COR-L47 (cell line): ENCODE results near the gene VDR.

Experiments
- DNase-seq: peaks from one replicate; lab custom pipeline; 2025; lab: John Stamatoyannopoulos, UW

The VDR gene

DNA sequence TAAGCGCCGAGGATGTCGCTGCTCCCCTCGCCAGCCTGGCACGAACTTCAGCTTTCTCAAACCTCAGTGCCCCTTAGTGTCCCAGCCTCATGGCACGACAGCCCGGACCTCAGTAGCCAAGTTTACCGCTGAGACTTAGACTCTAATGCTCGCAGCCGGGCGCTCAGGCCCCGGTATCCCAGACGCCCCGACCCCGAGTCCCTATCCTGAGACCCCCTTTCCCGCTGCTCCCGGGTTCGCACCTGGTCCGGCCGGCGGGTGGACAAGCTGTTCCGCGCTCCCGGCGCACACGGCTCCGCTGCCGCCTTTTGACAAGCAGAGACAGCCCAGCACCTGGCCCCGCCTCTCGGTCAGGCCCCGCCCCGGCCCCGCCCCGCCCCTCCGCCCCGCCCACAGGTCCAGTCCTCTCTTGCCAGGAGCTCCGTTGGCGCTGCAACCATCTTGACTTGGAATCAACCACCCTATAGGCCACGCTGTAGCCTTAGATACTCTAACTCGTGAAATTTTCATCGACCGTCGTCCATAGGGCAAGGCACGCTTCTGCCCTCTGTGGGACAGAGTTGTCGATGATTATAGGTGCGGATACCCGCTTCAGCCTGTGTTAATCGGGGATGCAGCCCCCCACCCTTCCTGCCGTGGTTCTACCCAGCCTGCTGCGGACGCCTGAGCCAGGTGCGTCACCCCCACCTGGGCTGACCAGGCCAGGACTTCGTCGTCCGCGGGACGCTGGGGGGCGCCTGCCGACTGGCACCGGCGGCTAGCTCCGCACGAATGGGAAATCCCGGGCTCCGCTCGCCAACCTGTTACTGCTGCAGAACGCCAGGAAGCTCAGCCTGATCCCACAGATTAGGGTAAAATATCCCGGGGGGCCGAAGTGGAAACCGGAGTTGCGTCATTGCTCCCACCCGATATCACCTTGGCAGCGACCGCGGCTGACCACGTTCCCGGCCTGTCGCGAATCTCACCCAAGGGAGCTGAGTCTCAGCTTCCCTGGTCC is at the start of gene VDR:
TSS of gene VDR (minus strand) at position 282 of the 997 bp plus-strand sequence. CDS start 25,881 bp downstream, outside the sequence.
- DNase-seq, result peak; percentile 75

DNA sequence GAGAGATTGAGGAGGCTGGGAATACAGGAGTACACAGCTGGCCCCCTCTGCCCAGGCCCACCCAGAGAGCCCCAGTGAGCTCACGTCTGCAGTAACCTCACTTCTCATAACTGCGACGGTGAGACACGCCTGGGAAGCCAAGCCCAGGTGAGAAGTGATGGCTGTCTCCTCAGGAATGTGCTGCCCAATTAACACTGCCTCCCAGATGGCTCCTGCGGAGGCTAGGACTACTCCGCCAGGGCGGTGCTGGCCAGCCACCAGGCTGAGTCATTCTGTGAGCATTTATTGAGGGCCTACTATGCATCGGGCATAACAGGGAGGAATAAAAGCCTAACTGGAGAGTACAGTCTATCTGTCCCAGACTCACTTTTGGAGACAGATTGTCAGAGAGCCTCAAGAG is 49.3 kb upstream of the VDR start:
- no peak for DNase-seq

DNA sequence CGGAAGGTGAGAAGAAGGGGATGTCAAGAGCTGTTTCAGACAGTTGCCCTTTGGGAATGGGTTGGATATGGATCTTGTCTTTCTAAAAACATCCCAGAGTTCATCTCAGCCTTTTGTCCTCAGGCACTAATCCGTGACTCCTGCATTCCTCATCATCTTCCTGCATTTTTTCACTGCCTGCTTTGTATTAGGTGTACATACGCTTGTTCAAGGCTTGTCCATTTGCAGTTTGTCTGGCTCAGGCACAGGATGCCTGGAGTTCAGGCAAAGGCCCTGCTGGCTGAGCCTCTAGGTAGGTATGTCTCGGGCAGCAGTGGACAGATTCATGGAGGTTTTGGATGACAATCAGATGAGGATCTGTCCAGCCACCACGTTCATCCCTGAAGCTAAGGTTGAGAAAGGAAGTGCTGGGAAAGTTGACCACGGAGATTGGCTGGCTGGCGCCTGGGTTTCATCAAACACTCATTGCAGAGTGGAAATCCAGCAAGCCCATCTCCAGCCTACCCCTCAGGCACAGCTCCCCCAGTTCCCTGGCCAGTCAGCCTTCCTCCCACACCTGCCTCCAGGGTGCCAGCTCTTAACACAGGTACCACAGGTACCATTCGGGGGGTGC is 46.2 kb upstream of the VDR start:
- DNase-seq, result no peak

DNA sequence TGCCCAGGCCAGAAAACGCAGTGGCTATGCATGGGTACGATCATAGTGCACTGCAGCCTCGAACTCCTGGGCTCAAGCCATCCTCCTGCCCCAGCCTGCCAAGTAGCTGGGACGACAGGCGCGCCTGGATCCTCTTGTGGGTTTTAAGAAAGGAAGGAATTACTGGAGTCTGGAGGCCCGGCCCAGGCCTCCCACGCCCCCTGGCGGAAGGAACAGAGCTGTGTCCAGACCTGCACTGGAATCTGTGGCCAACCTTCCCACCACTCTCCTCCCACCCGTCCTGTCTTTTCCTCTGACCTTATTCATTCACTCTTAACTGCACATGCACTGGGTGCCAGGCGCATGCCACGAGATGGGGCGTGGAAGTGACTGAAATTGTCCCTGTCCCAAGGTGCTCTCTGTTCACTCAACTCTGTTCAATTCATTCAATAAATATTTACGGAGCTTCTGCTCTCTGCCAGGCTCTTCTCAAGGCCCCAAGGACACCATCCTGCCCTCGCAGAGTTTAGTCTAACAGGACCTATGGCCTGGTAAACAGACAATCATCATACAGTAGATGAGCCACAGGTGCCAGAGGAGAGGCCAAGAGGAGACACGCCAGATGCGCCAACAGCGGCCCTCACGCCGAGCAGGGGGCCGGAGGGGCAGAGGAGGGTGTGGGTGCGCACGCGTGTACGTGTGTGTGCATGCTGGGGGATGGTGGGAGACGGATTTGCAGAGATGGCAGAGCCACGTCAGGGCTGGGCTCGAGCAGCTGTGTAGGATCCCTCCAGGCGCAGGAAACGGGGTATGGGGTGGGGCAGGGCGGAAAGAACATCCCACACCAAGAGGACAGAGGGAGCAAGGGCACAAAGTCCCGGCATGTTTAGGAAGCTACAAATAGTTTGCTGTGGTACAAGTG is 44.9 kb upstream of the VDR start:
- peak; percentile 27 for DNase-seq

DNA sequence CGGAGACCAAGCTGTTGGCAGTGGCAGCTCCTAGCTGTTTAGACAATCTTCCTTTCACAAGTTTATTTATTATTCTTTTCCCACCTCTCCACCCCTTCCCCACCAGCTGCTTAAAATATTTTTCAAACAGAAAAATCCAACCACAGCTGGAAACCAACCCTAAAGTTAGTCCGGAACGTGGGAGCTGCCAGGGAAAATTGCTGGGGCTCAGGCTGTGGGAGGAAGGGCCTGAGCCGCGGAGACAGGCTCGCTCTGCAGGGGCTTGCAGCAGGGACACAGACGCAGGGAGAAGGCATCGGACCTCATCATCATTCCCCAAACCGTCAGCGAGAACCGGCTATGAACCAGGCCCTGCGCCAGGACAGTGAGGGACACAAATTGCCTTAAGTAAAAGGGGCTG is 42.5 kb upstream of the VDR start:
- DNase-seq, result no peak

DNA sequence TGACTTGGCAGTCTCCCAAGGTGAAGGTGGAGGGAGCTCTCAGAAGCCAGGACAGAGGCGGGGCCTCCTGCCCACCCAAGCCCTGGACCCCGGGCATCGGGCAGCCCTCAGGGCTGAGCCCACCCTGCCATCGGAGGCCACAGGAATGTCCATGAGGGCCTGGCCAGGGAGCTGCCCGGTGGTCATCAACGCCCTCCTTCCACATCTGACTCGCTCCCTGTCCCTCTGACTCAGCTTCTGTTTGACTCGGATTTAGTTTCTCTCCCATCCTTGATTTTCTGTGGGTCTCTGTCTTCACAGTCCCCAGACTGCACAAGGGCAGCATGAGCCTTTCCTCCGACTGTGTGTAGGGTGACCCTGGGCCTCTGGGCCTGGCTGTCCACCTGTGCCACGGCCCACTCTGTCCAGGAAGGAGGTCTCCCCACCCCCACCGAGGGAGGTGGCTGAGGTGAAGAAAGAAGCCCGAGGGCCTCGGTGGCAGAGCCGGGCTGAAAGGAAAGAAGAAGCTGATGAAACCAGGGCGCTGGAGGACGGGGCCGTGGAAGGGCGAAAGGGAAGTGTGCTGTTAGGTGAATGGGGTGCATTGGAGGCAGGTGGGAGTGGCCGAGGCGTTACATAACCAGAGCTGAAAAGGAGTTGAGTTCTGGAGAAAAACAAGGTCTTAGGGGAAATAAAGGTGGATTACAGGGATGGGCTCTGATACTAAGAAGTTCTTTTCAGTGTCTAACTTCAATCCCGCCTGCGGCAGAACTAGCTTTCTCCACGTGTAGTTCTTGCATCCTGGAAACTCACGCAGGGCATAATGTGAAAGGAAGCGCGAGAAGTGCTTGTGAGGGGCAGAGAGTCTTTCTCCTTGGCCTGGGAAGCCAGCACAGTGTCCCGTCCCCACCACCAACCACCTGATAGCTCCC is 41.9 kb upstream of the VDR start:
- DNase-seq, result no peak

DNA sequence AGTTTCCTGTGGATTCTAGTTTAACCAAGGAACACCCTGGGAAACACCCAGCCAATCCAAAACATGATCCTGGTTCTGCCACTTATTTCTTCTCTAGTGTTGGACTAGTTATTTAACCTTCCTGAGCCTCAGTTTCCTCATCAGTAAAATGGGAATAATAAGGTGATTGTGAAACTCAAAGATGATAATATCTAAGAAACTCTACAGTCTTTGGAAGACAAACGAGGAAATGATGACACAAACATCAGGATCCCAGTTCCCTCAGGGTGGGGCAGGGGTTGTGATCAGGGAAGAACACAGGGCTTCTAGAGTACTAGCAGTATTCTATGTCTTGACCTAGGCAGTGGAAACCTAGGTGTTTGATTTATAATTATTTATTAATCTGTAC is 40.5 kb upstream of the VDR start:
- no peak for DNase-seq

DNA sequence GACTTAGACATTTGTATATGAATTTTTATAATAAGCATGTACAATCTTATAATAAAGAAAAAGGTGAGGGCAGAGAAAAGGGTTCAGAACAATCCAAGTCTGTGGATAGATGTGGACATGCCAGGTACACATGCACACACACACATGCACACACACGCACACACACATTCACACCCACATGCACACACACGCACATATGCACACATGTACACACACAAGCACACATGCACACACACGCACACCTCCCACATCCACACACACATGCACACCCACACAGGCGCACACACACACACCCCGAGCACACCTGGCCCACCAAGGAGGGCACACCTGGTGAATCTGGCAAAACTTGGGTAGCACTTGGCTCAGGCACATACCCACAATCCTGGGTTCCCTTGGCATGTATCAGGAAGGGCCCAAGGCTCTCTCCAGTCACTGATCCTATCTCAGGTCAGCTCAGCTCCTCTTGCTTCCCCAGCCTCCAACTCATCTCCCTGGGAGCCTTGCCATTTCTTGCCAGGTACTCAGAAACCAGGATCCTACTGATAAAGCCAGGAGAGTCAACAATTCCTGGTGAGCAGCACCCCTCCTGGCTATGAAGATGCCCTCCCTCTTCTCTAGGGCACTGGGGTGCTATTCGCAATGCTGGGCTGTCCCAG is 40.0 kb upstream of the VDR start:
- DNase-seq, result no peak

DNA sequence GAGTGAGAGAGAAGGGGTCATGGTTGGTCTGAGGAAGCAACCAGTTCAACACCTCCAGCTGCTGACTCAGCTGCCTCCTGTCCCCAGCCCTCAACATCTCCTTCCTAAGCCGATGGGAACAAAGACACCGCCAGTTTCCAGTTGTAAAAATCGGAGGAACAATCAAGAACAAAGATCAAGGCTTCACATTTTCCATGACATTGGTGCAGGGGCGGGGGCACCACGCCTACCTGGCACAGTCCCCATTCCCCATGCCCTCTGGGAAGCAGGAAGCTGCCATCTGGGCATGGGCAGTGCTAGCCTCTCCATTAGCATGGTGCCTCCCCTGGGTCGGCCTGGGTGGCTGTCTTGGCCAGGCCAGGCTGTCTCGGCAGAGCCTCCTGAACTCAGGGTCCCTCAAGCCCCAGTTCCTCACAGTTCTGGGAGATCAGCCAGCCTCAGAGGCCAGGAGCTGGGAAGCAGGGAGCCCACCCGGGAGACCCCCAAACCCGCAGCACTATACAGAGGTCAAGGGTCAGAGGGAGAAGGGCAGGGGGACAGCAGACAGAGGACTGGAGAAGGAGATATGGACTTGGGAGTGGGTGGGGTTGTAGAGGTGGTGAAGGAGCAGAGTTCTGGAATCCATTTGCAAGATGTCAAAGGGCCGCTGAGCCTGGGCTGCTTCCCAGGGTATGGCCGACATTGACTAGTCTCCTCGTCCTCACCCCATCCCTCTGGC is 39.0 kb upstream of the VDR start:
- no peak for DNase-seq

DNA sequence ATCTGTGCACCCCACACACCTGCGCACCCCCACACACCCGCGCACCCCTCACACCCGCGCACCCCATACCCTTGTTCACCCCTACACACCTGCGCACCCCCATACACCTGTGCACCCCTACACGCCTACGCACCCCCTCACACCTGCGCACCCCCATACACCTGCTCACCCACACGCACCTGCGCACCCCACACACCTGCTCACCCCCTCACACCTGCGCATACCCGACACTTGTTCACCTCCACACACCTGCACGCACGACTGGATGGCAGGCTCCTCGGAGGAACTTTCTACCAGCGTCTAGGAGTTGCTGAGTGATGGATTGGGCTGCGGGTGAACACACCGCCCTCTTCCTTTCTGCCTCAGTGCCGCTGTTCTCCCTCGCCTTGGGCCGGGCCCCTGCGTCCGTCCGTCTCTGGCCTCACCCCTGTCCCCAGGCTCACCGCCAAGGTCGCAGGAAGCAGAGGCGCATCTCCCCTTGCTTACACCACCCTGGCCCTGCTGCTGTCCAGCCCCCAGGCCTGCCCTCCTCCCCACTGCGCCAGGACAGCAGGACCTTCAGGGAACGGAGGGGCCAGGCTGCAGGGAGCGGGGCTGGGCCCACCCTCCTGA is 37.9 kb upstream of the VDR start:
- no peak for DNase-seq

DNA sequence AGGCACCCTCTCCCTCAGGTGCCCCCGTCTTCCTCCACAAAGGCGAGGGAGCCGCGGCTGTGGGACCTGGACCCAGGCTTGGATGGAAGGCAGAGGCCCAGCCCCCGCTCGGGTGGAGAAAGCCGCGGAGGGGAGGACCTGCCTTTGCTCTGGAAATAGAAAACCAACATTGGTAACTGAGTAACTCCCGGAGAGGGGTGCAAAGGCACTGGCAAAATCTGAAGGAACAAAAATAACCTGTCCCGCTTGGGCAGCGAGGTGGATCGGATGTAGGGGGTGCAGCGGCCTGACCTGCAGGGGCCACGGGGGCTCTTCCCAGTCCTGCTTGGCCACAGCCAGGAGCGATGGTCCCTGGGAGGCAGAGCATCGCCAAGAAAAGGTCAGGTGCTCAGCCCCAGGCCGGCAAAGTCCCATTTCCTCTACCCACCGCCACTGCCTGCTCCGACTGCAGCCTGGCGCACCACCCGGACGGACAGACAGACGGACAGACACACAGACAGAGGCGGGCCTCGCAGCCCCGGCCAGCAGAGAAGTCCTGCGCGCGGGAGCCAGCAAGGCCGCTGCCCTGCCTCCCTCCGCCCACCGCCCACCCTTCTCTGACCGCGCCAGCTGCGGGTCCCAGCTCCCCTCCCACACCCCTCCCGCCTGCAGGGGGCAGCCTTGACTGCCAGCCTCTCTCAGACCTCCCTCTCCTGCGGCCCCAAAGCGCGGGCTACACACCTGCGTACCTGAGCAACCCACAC is 37.2 kb upstream of the VDR start:
- DNase-seq, result no peak

DNA sequence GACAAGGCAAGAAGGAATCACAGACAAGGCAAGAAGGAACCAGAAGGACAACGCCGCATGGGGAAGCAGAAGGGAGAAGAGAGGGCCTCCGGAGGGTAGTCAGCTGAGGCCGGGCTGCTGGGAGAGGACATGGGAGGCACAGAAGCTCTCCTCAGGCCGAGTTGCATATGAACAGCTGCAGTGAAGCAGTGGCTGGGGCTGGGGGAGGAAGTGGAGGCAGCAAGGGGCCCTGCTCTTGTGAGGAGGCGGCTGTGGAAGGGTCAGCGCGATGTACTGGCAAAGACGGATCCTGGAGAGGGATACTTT is 36.6 kb upstream of the VDR start:
- DNase-seq, result no peak

DNA sequence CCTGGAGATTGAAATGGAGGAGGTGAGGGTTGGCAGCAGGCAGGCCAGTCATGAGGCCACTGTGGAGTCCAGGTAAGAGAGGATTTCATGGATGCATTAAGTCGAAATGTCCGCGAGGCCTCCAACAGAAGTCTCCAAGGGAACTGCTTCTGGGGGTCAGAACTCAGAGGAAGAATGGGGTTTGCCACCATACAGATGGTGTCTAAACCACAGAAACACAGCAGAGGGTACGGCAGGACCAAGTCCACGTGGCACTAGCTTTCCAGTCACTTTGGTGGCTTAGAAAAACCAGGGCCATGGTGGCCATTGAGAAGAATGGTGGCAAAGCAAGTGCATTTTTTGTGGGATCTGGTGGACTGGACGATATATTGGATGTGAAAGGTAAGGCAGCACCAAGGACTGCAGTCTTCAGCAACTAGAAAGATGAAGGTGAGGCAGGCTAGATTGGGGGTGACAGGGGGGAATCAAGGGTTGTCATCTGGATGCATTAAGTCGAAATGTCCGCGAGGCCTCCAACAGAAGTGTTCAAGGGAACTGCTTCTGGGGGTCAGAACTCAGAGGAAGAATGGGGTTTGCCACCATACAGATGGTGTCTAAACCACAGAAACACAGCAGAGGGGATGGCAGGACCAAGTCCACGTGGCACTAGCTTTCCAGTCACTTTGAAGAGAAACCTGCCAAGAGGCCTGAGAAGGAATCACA is 36.1 kb upstream of the VDR start:
- no peak for DNase-seq

DNA sequence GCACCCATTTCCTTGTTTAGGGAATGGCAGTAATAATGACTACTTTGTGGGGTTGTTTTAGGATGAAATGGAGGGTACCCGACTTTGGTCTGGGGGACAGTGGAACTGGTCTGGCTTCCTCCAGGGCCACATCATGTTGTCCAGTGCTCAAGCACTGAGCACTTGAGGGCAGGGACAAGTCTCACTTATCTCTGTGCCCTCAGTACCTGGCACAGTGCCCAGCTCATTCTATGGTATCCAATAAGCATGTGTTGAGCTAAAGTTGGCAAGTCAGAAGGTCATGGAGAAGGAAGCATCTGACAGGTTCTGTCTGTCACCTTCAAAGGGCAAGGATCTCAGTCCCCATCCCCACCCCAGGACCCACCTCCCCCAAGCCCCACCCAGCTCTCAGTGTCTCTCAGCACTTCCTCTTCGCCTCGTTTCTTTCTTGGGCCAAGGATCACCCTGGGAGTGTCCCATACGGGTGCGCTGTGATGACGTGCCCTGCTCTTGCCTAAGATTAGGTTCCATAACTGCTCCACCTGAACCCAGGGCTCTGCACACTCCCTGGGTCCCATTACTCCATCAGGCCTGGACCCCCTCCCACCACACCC is 34.3 kb upstream of the VDR start:
- DNase-seq, result no peak

DNA sequence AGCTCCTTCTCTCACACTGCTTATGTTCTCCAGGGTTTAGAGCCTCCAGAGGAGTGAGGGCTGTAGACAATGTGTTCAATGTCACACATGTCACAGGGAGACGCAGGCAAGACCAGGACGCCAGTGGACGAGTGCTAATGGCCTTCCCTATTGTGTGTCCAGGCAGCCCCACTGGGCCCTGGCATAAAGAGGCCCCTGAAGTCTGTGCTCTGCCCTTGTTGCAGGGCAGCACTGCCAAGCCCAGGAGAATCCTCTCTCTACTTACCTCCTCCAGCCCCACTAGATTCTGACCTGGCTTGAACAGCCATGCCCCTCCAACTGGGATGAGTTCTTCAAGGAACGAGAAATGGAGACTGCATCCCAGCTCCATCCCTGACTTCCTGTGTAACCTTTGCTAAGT is 33.8 kb upstream of the VDR start:
- no peak for DNase-seq

DNA sequence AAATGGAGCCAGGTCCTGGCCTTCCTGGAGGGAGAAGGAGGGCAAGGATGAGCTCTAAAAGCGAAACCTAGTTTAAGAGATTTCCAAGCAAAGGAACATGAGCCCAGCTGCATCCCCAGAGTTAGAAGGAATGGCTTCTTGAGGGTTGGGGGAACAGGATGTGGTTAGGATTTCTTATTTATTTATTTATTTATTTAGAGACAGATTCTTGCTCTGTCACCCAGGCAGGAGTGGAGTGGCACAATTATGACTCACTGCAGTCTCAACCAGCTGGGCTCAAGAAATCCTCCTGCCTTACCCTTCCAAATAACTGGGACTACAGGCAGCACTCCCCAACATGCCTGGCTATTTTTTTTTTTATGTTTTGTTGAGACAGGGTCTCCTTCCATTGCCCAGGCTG is 33.3 kb upstream of the VDR start:
- no peak for DNase-seq

DNA sequence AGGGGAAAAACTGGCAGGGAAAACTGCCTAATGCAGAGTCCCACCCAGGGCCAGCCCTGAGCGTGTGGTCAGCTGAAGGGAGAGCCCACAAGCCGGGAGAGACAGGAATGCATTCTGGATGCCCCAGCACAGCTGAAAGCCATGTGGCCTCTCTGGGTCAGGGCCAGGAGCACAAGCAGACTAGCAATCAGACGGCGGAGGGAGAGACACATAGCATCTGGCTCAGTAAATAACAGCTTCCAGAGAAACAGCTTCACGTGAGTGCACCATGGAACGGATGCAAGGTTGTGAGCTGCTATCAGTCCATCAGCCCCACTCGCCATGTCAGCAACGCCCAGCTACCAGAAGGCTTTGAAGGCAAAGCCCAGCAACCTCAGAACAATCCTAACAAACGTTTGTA is 30.4 kb upstream of the VDR start:
- no peak for DNase-seq

DNA sequence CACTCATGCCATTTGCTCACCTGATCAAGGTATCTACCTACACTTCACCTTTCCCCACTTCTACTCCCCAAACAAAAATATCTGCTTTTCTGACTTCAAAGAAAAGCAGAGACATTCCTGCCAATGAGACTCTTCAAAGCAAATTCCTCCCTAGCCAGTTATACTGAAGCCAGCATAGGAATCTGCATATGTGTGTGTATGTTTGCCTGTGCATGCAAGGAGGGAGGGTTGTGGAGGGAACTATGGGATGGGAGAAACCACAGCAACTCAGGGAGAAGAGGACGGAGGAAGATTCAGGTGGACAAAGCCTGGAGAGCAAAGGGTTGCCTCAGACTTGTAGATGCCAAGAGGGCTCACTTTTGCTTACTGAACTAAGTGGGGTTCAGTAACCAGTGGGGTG is 26.4 kb upstream of the VDR start:
- no peak for DNase-seq
